ENCODE results near the gene PDE11A.

DNA sequence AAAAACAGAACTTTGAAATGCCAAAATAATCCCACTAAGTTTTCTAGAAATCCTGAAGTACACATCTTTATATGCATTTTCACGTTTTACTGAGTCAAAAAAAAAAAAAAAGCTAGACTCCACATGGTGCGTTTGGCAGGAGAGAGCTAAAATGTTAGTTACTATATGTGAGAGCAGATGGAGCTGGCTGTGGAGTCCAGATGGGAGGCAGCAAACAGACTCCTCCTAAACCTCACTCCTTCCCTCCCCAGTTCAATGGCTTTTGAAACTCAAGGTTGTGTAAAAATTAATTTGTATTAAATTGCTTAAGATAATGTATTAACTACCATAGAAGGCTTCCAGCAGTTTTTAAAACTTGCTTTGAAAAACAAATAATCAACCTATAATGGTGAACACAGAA lies 431.2 kb downstream of the PDE11A start:
- TF ChIP-seq, protein P1, sequence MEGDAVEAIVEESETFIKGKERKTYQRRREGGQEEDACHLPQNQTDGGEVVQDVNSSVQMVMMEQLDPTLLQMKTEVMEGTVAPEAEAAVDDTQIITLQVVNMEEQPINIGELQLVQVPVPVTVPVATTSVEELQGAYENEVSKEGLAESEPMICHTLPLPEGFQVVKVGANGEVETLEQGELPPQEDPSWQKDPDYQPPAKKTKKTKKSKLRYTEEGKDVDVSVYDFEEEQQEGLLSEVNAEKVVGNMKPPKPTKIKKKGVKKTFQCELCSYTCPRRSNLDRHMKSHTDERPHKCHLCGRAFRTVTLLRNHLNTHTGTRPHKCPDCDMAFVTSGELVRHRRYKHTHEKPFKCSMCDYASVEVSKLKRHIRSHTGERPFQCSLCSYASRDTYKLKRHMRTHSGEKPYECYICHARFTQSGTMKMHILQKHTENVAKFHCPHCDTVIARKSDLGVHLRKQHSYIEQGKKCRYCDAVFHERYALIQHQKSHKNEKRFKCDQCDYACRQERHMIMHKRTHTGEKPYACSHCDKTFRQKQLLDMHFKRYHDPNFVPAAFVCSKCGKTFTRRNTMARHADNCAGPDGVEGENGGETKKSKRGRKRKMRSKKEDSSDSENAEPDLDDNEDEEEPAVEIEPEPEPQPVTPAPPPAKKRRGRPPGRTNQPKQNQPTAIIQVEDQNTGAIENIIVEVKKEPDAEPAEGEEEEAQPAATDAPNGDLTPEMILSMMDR (IDR thresholded peaks at IDR 0.05) = no peak
- TF ChIP-seq POLR2AphosphoS5 (IDR thresholded peaks at IDR 0.05) = no peak
